HG03064 (cell line): ENCODE data around the gene PAK4.
"Not testable (repeated sequence)": the region's sequence is repeated elsewhere in the genome, so short reads cannot be mapped to it uniquely, and the experiment has no call there.

Experiments used
- ATAC-seq: cut with Tn5 transposase; IDR thresholded peaks from one replicate; pipeline ENCODE4 v1.9.1; 2021; ENCODE audit warnings: low read depth; ENCODE audit not compliant: unreplicated experiment

The PAK4 gene

GRCh38 chr19:39200066-39200802 lies 74.6 kb downstream of the PAK4 start:
- ATAC-seq, result no peak

DNA sequence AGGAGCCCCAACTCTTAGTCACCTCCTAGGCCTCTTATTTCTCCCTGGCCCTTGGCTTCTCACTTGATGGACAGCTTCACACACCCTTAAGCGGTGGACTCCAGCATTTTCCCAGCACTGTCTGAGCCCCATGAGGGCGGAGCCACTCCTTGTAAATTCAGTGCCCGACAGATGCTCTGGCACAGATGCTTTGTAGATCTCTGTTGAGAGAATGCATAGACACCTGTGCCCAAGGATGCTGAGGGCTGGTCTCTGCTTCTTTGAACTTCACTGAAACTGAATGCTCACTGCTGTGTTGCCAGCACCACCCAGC lies 75.2 kb downstream of the PAK4 start:
- ATAC-seq, result no peak

- ATAC-seq, result no peak
These were observed 77.4 kb downstream of the PAK4 start for GRCh38 chr19:39202998-39203355.

DNA sequence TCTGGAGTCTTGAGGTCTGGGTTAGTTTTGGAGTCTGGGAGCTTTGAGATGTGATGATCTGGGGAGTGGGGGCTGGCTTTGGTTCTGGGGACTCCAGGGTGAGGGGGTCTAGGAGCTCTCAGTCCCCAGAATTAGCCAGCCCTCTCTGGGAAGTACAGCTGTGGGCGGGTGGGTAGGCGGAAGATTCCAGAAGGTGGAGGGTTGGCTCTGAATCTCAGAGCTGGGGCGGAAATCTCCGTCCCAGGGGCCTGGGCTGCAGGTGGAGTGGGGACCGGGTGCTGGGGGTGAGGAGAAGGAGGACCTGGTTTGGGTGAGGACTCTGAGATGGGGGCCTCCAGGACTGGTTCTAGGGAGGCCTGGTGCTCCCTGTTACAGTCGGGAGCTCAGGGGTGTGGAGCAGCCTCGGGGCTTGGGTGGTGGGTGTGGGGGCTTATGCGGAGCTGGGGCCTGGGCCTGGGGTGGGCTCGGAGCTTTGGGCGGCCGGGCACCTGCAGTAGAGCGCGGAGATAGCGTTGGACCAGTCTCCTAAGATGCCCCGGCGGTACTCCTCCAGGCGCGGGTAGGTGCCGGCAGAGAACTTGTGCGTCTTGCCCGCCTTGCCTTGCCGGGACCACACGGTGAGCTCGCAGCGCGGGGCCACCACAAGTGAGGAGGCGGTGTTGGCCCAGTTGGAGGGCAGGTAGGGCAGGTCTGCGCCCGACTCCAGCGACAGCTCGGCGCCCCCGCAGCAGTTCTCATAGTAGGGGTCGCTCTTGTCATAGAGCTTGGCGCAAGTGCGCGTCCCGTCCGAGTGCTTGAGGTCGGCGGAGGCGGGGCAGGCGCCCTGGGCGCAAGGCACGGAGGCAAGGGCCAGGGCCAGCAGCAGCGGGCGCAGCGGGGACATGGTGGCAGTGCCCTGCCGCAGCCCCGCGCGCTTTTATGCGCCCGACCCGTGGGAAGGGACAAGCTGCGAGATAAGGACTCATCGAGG lies 78.1 kb downstream of the PAK4 start, which contains the start of gene SYCN:
SYCN (minus strand) TSS at position 892 of the 970 bp plus-strand sequence; CDS start at position 883, 9 bp downstream.
- no peak for ATAC-seq

DNA sequence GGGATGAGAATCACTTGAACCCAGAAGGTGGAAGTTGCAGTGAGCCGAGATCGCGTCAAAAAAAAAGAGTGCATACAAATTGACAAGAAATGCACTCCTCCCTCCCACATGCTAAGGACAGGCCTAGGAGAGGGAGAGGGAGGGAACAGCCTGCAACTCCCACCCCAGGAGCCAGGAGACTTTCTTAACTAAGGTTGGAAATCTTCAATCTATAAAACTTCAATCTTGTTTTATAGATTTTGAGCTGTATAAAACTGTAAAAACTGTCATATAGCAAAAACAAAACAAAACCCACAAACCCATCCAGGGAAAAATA lies 79.8 kb downstream of the PAK4 start:
- ATAC-seq, result no peak

GRCh38 chr19:39206122-39206521 lies 80.5 kb downstream of the PAK4 start:
- ATAC-seq, result no peak

DNA sequence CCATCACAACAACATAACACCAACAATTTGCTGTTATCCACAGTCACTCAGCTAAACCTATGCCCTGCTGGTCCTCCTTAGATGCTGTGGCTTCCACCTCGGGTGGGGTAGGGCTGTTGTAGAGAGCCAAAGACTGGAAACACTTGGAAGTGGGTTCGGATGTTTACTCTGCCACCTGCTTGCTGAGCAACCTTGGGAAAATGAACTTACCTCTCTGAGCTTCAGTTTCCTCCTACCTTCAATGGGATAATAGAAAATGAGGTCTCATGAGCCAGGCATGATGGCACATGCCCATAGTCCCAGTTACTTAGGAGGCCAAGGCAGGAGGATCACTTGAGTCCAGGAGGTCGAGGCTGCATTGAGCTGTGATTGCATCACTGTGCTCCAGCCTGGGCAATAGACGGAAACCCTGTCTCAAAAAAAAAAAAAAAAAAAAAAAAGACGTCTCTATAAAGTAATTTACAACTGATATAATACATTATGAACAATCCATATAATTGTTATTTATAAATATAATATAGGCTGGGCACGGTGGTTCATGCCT lies 81.8 kb downstream of the PAK4 start:
- ATAC-seq, result no peak

- ATAC-seq, result no peak
These were observed 82.7 kb downstream of the PAK4 start for GRCh38 chr19:39208175-39208795.

- ATAC-seq, result no peak
These were observed 83.6 kb downstream of the PAK4 start for GRCh38 chr19:39209196-39209595.

DNA sequence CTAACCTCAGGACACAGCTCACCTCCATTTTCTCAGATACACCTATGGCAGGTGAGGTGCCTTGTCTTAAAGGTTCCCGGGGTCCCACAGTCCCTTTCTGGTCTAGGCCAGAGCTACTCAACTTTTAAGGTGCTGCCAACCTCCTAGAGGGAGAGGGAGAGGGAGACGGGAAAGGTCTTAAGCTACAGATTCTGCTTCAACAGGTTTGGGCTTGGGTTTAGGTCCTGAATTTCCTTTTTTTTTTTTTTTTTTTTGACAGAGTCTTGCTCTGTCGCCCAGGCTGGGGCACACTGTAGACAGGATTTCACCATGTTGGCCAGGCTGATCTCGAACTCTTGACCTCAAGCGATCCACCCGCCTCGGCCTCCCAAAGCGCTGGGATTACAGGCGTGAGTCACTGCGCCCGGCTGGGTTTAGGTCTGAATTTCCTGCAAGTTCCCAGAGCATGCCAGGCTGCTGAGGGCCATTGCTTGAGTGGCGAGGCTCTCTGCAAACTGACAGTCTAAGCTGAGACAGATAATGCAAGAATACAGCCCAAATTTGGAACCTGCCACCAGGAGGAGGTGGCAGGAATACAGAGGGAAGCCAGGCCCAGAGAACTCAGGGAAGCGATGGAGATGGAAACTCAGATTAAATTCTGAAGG lies 86.3 kb downstream of the PAK4 start:
- ATAC-seq, result no peak

GRCh38 chr19:39212375-39212742 lies 86.8 kb downstream of the PAK4 start:
- ATAC-seq, result no peak

GRCh38 chr19:39215323-39215722 lies 89.7 kb downstream of the PAK4 start:
- ATAC-seq, result not testable (repeated sequence)

- ATAC-seq, result no peak
These were observed 91.5 kb downstream of the PAK4 start for GRCh38 chr19:39217094-39217493.

DNA sequence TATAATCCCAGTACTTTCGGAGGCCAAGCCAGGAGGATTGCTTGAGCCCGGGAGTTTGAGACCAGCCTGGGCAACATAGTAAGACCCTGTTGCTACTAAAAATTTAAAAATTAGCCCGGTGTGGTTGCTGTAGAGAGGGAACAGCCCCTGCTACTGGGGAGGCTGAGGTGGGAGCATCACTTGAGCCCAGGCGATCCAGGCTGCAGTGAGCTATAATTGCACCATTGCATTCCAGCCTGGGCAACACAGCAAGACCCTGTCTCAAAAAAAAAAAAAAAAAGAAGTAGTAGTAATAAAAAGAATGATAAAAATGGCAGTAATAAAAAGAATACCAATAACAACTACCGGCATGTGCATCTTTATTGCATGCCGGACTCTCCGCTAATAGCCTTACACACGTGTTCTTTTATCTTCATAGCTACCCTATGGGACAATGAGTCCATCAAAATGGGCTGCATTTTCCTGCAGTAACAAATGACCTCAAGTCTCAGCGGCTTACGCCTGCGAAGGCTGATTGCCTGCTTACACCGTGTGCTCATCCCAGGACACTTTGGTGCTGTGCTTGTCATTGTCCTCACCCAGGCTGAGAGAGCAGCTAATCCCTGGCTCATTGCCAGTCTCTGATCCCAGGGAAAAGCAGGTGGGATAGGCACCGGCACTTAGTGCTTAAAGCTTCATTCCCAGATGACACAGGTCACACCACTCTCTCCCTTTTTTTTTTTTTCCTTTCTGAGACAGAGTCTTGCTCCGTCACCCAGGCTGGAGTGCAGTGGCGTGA lies 92.8 kb downstream of the PAK4 start:
- ATAC-seq, result no peak

DNA sequence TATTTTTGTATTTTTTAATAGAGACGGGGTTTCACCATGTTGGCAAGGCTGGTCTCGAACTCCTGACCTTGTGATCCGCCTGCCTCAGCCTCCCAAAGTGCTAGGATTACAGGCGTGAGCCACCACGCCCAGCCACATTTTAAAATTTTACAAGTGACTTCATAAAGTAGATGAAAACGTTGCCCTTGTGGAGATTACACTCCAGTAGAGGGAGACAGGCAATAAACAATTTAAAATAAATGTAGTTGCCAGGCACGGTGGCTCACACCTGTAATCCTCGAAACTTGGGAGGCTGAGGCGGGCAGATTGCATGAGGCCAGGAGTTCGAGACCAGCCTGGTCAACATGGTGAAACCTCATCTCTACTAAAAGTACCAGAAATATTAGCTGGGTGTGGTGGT lies 93.5 kb downstream of the PAK4 start:
- ATAC-seq, result not testable (repeated sequence)

DNA sequence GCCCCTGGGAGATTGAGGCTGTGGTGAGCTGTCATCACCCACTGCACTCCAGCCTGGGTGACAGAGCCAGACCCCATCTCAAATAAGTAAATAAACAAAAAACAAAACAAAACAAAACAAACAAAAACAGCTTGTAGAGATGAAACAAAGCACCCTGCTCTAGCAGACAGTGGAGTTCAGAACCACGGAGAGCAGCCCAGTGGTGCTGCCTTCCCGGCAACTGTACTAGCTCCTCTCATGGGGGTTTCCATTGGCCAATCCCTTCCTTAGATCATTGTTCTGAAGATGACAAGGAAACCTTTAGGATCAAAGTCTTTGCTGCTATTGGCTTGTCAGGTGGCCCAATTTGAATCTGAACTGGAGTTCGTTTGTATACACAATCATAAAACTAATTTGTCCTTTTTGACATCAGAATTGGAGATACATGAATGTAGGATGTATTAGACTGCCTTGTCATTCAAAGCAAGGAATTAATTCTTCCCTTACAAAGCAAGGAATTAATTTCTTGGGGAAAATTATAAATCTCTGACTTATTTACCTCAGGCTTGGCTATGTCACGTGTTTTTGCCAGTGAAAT lies 98.2 kb downstream of the PAK4 start:
- no peak for ATAC-seq

GRCh38 chr19:39224910-39225309 lies 99.3 kb downstream of the PAK4 start:
- no peak for ATAC-seq
